ENCODE results near the gene SCNN1A.

DNA sequence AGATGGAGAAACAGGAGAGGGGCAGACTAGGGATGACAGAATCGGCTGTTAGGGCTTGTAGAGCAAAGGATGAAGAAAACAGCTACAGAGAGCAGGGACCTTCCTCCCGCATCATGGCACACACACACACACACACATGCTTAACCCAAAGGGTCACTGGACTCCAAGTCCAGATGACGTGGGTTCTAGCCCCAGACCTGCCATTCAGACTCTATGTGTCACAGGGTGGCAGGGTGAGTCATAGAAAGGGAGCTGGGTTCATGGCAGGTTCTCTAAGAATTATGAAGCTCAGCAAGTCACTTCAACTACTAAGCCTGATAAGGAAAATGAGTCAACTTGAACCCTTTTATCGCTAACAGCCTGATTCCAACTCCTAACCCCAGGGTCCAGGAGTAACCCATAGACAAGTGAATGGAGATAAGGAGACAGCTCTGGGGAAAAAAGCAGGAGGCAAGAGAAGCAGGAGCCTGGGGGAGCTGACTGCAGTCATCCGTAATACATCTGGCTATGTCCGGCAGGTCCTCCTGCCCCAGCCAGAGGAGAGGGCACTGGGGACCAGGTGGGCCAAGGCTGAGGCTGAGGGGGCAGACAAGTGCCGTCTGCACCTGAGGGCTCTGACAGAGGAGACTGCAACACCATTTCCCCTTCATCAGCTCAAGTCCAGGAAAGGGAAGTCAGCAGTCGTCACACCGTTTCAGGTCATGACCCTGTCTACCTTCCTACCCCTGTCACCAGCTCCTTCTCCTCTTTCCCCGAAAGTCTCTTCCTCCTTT lies 29.9 kb downstream of the SCNN1A start:
- TF ChIP-seq, protein P1, sequence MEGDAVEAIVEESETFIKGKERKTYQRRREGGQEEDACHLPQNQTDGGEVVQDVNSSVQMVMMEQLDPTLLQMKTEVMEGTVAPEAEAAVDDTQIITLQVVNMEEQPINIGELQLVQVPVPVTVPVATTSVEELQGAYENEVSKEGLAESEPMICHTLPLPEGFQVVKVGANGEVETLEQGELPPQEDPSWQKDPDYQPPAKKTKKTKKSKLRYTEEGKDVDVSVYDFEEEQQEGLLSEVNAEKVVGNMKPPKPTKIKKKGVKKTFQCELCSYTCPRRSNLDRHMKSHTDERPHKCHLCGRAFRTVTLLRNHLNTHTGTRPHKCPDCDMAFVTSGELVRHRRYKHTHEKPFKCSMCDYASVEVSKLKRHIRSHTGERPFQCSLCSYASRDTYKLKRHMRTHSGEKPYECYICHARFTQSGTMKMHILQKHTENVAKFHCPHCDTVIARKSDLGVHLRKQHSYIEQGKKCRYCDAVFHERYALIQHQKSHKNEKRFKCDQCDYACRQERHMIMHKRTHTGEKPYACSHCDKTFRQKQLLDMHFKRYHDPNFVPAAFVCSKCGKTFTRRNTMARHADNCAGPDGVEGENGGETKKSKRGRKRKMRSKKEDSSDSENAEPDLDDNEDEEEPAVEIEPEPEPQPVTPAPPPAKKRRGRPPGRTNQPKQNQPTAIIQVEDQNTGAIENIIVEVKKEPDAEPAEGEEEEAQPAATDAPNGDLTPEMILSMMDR (IDR thresholded peaks at IDR 0.05), result no peak
- TF ChIP-seq POLR2A (IDR thresholded peaks at IDR 0.05), result no peak
